Ascending aorta (tissue), 2 donors: ENCODE results near the gene CSN1S1. TPM values are rescaled to one million over a fixed set of nuclear protein-coding genes. Genes with fewer than 3 reads are reported as not detected.

Source experiments
- DNase-seq, 2 donors: peaks; one replicate each; pipeline ENCODE4 v3.0.0-alpha.2; 2019; ENCODE audit warnings: low spot score in 2 of 2
- H3K27ac ChIP-seq, 2 donors: fragments of 200-600 bp; sonication (generic); one replicate each; pipeline ENCODE4 v1.5.1; 2016 to 2017; ENCODE audit warnings: mild to moderate bottlenecking in 1 of 2
- H3K27me3 ChIP-seq: fragments of 200-600 bp; sonication (generic); one replicate; pipeline ENCODE4 v1.5.1; 2017
- H3K36me3 ChIP-seq, 2 donors: fragments of 200-600 bp; sonication (generic); one replicate each; pipeline ENCODE4 v1.5.1; 2016
- H3K4me1 ChIP-seq, 2 donors: fragments of 200-600 bp; sonication (generic); one replicate each; pipeline ENCODE4 v1.5.1; 2016 to 2017; ENCODE audit warnings: mild to moderate bottlenecking in 1 of 2
- H3K4me3 ChIP-seq, 2 donors: fragments of 200-600 bp; sonication (generic); one replicate each; pipeline ENCODE4 v1.5.1; 2016 to 2017; ENCODE audit warnings: mild to moderate bottlenecking in 1 of 2
- H3K9me3 ChIP-seq, 2 donors: fragments of 200-600 bp; sonication (generic); one replicate each; pipeline ENCODE4 v1.5.1; 2016
- CTCF ChIP-seq, 3 experiments: fragments of 200-600 bp in 2 of 3; fragments of 450-650 bp in 1 of 3; sonication (generic) in 2 of 3; IDR thresholded peaks; one replicate each; pipeline ENCODE4 v1.5.1; 2016 to 2019; ENCODE audit warnings: antibody characterized with exemption in 3 of 3, mild to moderate bottlenecking in 1 of 3, moderate library complexity in 1 of 3
- intact Hi-C: fragments of 100-400 bp; cut with DNase I; formaldehyde crosslinking; loops from one replicate; pipeline ENCODE4 v1.15.1; 2023
- total RNA-seq: library from RNA; depleted of rRNA; stranded (reverse); fragments of >200 nt; gene quantifications from one replicate; pipeline ENCODE4 v1.1.0, GENCODE V29; 2016

The CSN1S1 gene
- total RNA-seq, 1 donor from 2014 or later = not detected

- H3K36me3 ChIP-seq = no peaks in the 10 kb centered on the region
- H3K4me1 ChIP-seq = no peaks in the 10 kb centered on the region
- no peak for DNase-seq
- no peak overlapping the region for H3K27ac ChIP-seq
- H3K4me3 ChIP-seq = no peak overlapping the region
- no peak for TF ChIP-seq CTCF (IDR thresholded peaks at IDR 0.05)
- no peaks in the 10 kb centered on the region for H3K9me3 ChIP-seq
- H3K27me3 ChIP-seq = no peaks in the 10 kb centered on the region
- intact Hi-C loops = no loop called here
These were observed 3.3 kb downstream of the CSN1S1 start for GRCh38 chr4:69934150-69934549.

GRCh38 chr4:69936566-69936965 lies 5.7 kb downstream of the CSN1S1 start:
- Histone ChIP-seq H3K4me1 (no peaks in the 10 kb centered on the region), H3K9me3 (no peaks in the 10 kb centered on the region), H3K36me3 (no peaks in the 10 kb centered on the region), H3K4me3 (no peak overlapping the region), H3K27me3 (no peaks in the 10 kb centered on the region), H3K27ac (no peak overlapping the region)
- intact Hi-C loops = no loop called here
- DNase-seq = no peak
- no peak for TF ChIP-seq CTCF (IDR thresholded peaks at IDR 0.05)

GRCh38 chr4:69951602-69952001 lies 20.7 kb downstream of the CSN1S1 start:
- DNase-seq = no peak
- Histone ChIP-seq H3K36me3 (no peaks in the 10 kb centered on the region), H3K27me3 (no peaks in the 10 kb centered on the region), H3K27ac (no peak overlapping the region), H3K9me3 (no peaks in the 10 kb centered on the region), H3K4me3 (no peak overlapping the region), H3K4me1 (no peaks in the 10 kb centered on the region)
- intact Hi-C loops = no loop called here
- no peak for TF ChIP-seq CTCF (IDR thresholded peaks at IDR 0.05)

GRCh38 chr4:69957209-69957608 lies 26.3 kb downstream of the CSN1S1 start:
- intact Hi-C loops = no loop called here
- Histone ChIP-seq H3K9me3 (no peaks in the 10 kb centered on the region), H3K36me3 (no peaks in the 10 kb centered on the region), H3K27ac (no peak overlapping the region), H3K4me1 (no peaks in the 10 kb centered on the region), H3K27me3 (no peaks in the 10 kb centered on the region), H3K4me3 (no peak overlapping the region)
- no peak for TF ChIP-seq CTCF (IDR thresholded peaks at IDR 0.05)
- DNase-seq = no peak

GRCh38 chr4:69965628-69966027 lies 34.8 kb downstream of the CSN1S1 start, which contains the start of gene CSN2:
Gene CSN2, minus strand, starts transcription at chr4:69965728. Its CDS starts 4,733 bp downstream, at chr4:69960995.
- Histone ChIP-seq H3K27ac (no peak within 1 kb of the TSS), H3K27me3 (no peaks in the 10 kb centered on the region), H3K4me3 (no peak within 1 kb of the TSS), H3K36me3 (no peaks in the 10 kb centered on the region), H3K9me3 (no peaks in the 10 kb centered on the region), H3K4me1 (no peaks in the 10 kb centered on the region)
- no peak for DNase-seq
- TF ChIP-seq CTCF (IDR thresholded peaks at IDR 0.05) = no peak
- intact Hi-C loops = no loop called here

GRCh38 chr4:69970071-69970470 lies 39.2 kb downstream of the CSN1S1 start:
- no peaks in the 10 kb centered on the region for H3K4me1 ChIP-seq
- H3K27ac ChIP-seq = no peak overlapping the region
- intact Hi-C loops = no loop called here
- H3K36me3 ChIP-seq = no peaks in the 10 kb centered on the region
- DNase-seq = no peak
- H3K9me3 ChIP-seq = no peaks in the 10 kb centered on the region
- H3K4me3 ChIP-seq = no peak overlapping the region
- no peaks in the 10 kb centered on the region for H3K27me3 ChIP-seq
- no peak for TF ChIP-seq CTCF (IDR thresholded peaks at IDR 0.05)
